ENCODE measurements around the gene BCAP31. TPM values are rescaled to one million over a fixed set of nuclear protein-coding genes. Genes with fewer than 3 reads are reported as not detected.

Gene BCAP31
- total and polyA plus RNA-seq, 2 donors (not counting 1 experiment from before 2014, with no cell fraction given), result 59.5 to 117 TPM

- DNase-seq (no peak), ATAC-seq (ENCODE audit: low read depth) (no peak)
- Mint-ChIP-seq H3K27ac (no peak overlapping the region), H3K4me1 (peaks cover 9% of the 10 kb centered on the region), H3K27me3 (no peaks in the 10 kb centered on the region), H3K9me3 (ENCODE audit: insufficient read depth) (no peaks in the 10 kb centered on the region), H3K4me3 (no peak overlapping the region)
- no peaks in the 10 kb centered on the region for H3K9me3 ChIP-seq (ENCODE audit: control extremely low read depth in 1 of 3, control insufficient read depth in 2 of 3, insufficient read depth in 1 of 3, low read length in 2 of 3)
- H3K79me2 ChIP-seq (ENCODE audit: control insufficient read depth, insufficient read depth, low read length), result no peaks in the 10 kb centered on the region
- WGBS (ENCODE audit: insufficient coverage), result 95% methylated on average over 9 of the region's 18 CpGs
- intact Hi-C loops (cut with micrococcal nuclease), result no loop called here
- H2AFZ ChIP-seq (ENCODE audit: insufficient read depth, low read depth, low read length, poor library complexity, severe bottlenecking), result no peak overlapping the region
- H3K4me3 ChIP-seq (ENCODE audit: control extremely low read depth in 1 of 5, extremely low read depth in 1 of 5, insufficient read depth in 1 of 5, low read depth in 2 of 5, low read length in 4 of 5), result no peak overlapping the region
- H3K27ac ChIP-seq (ENCODE audit: low read length in 2 of 2), result no peak overlapping the region
- TF ChIP-seq EZH2 (IDR thresholded peaks at IDR 0.05; ENCODE audit: borderline replicate concordance, insufficient read depth, low read depth, low read length, poor library complexity, severe bottlenecking), result no peak
- no peak for TF ChIP-seq CTCF (IDR thresholded peaks at IDR 0.05)
- no peaks in the 10 kb centered on the region for H4K20me1 ChIP-seq (ENCODE audit: control insufficient read depth, insufficient read depth, low read length, poor library complexity, severe bottlenecking)
- POLR2A ChIA-PET, result no interaction called here
- CTCF ChIA-PET, result no interaction called here
- no peak overlapping the region for H3K9ac ChIP-seq (ENCODE audit: low read length)
- peaks cover 0 to 9% of the 10 kb centered on the region in 2 donors for H3K4me1 ChIP-seq (ENCODE audit: control insufficient read depth in 2 of 2, insufficient read depth in 2 of 2, low read length in 2 of 2)
- no peaks in the 10 kb centered on the region for H3K36me3 ChIP-seq (replicated peaks in 1 of 2; ENCODE audit: control extremely low read depth in 1 of 2, control insufficient read depth in 1 of 2, extremely low read depth in 1 of 2, insufficient read depth in 2 of 2, low read length in 1 of 2)
- H3K27me3 ChIP-seq (replicated peaks in 1 of 4; ENCODE audit: control extremely low read depth in 1 of 4, control insufficient read depth in 3 of 4, insufficient read depth in 4 of 4, low read length in 3 of 4), result no peaks in the 10 kb centered on the region
- no peak overlapping the region for H3K4me2 ChIP-seq (replicated peaks; ENCODE audit: low read depth, low read length, poor library complexity, severe bottlenecking)
Measured at GRCh38 chrX:153770601-153771414, 46.6 kb upstream of the BCAP31 start.

GRCh38 chrX:153769865-153770600, 45.8 kb upstream of the BCAP31 start:
- no peaks in the 10 kb centered on the region for H3K79me2 ChIP-seq (ENCODE audit: control insufficient read depth, insufficient read depth, low read length)
- Mint-ChIP-seq H3K27me3 (no peaks in the 10 kb centered on the region), H3K4me1 (peaks cover 9% of the 10 kb centered on the region), H3K27ac (no peak overlapping the region), H3K4me3 (no peak overlapping the region), H3K9me3 (ENCODE audit: insufficient read depth) (no peaks in the 10 kb centered on the region)
- no peaks in the 10 kb centered on the region for H3K9me3 ChIP-seq (ENCODE audit: control extremely low read depth in 1 of 3, control insufficient read depth in 2 of 3, insufficient read depth in 1 of 3, low read length in 2 of 3)
- no peak overlapping the region for H3K9ac ChIP-seq (ENCODE audit: low read length)
- H3K4me3 ChIP-seq (ENCODE audit: control extremely low read depth in 1 of 5, extremely low read depth in 1 of 5, insufficient read depth in 1 of 5, low read depth in 2 of 5, low read length in 4 of 5), result no peak overlapping the region
- TF ChIP-seq EZH2 (IDR thresholded peaks at IDR 0.05; ENCODE audit: borderline replicate concordance, insufficient read depth, low read depth, low read length, poor library complexity, severe bottlenecking) (no peak), CTCF (IDR thresholded peaks at IDR 0.05) (no peak)
- DNase-seq (no peak), ATAC-seq (ENCODE audit: low read depth) (no peak)
- H4K20me1 ChIP-seq (ENCODE audit: control insufficient read depth, insufficient read depth, low read length, poor library complexity, severe bottlenecking), result no peaks in the 10 kb centered on the region
- H3K4me2 ChIP-seq (replicated peaks; ENCODE audit: low read depth, low read length, poor library complexity, severe bottlenecking), result no peak overlapping the region
- H2AFZ ChIP-seq (ENCODE audit: insufficient read depth, low read depth, low read length, poor library complexity, severe bottlenecking), result no peak overlapping the region
- WGBS (ENCODE audit: insufficient coverage), result 84% methylated on average over 20 of the region's 25 CpGs
- no peaks in the 10 kb centered on the region for H3K36me3 ChIP-seq (replicated peaks in 1 of 2; ENCODE audit: control extremely low read depth in 1 of 2, control insufficient read depth in 1 of 2, extremely low read depth in 1 of 2, insufficient read depth in 2 of 2, low read length in 1 of 2)
- POLR2A ChIA-PET, result interaction anchor here (0.6 kb wide), 1 partner anchor 175 kb away, joined by 4 read pairs; no protein-coding TSS in a partner anchor
- intact Hi-C loops (cut with micrococcal nuclease), result no loop called here
- CTCF ChIA-PET, result no interaction called here
- H3K27ac ChIP-seq (ENCODE audit: low read length in 2 of 2), result no peak overlapping the region
- peaks cover 0 to 11% of the 10 kb centered on the region in 2 donors for H3K4me1 ChIP-seq (ENCODE audit: control insufficient read depth in 2 of 2, insufficient read depth in 2 of 2, low read length in 2 of 2)
- no peaks in the 10 kb centered on the region for H3K27me3 ChIP-seq (replicated peaks in 1 of 4; ENCODE audit: control extremely low read depth in 1 of 4, control insufficient read depth in 3 of 4, insufficient read depth in 4 of 4, low read length in 3 of 4)
